HL-60 (cell line): ENCODE results near the gene SV2C.

Experiments
- DNase-seq, 2 experiments: peaks; one replicate each; pipeline ENCODE4 v3.0.0-alpha.2; 2010 to 2020; ENCODE audit warnings: low read depth in 1 of 2, low spot score in 1 of 2
- H3K27ac ChIP-seq: fragments of 250-450 bp; sonication (Bioruptor Pico); replicated peaks from 2 replicates; pipeline ENCODE4 v1.5.1; 2020; ENCODE audit warnings: mild to moderate bottlenecking, moderate library complexity
- H3K27me3 ChIP-seq: fragments of 250-450 bp; sonication (Bioruptor Pico); 2 replicates; pipeline ENCODE4 v1.5.1; 2021; ENCODE audit warnings: mild to moderate bottlenecking, moderate library complexity; ENCODE audit not compliant: insufficient read depth, poor library complexity, severe bottlenecking
- H3K4me3 ChIP-seq: replicated peaks from 2 replicates; pipeline ENCODE4 v1.5.1; 2011; ENCODE audit warnings: mild to moderate bottlenecking, control low read depth, low read length; ENCODE audit not compliant: insufficient read depth
- GABPA ChIP-seq: IDR thresholded peaks from 2 replicates; pipeline ENCODE4 v1.6.1; 2012; ENCODE audit warnings: low read depth
- POLR2AphosphoS5 ChIP-seq: IDR thresholded peaks from 2 replicates; pipeline ENCODE4 v1.6.1; 2012; ENCODE audit warnings: low read depth
- REST ChIP-seq: IDR thresholded peaks from 2 replicates; pipeline ENCODE4 v1.6.1; 2012; ENCODE audit warnings: low read depth; ENCODE audit not compliant: insufficient replicate concordance
- SPI1 ChIP-seq: IDR thresholded peaks from 2 replicates; pipeline ENCODE4 v1.6.1; 2012; ENCODE audit warnings: low read depth, mild to moderate bottlenecking, borderline replicate concordance
- TF ChIP-seq, protein P1 (sequence below): IDR thresholded peaks from one replicate; pipeline ENCODE4 v1.5.1; 2011; ENCODE audit warnings: low read length, control low read depth, inconsistent platforms; ENCODE audit not compliant: insufficient read depth

The SV2C gene

GRCh38 chr5:76271836-76272235 is 188.7 kb downstream of the SV2C start:
- no peak for TF ChIP-seq GABPA
- no peak for TF ChIP-seq REST
- TF ChIP-seq, protein P1, sequence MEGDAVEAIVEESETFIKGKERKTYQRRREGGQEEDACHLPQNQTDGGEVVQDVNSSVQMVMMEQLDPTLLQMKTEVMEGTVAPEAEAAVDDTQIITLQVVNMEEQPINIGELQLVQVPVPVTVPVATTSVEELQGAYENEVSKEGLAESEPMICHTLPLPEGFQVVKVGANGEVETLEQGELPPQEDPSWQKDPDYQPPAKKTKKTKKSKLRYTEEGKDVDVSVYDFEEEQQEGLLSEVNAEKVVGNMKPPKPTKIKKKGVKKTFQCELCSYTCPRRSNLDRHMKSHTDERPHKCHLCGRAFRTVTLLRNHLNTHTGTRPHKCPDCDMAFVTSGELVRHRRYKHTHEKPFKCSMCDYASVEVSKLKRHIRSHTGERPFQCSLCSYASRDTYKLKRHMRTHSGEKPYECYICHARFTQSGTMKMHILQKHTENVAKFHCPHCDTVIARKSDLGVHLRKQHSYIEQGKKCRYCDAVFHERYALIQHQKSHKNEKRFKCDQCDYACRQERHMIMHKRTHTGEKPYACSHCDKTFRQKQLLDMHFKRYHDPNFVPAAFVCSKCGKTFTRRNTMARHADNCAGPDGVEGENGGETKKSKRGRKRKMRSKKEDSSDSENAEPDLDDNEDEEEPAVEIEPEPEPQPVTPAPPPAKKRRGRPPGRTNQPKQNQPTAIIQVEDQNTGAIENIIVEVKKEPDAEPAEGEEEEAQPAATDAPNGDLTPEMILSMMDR = no peak
- no peak for DNase-seq
- Histone ChIP-seq H3K4me3 (no peak overlapping the region), H3K27me3 (no peaks in the 10 kb centered on the region), H3K27ac (no peak overlapping the region)

DNA sequence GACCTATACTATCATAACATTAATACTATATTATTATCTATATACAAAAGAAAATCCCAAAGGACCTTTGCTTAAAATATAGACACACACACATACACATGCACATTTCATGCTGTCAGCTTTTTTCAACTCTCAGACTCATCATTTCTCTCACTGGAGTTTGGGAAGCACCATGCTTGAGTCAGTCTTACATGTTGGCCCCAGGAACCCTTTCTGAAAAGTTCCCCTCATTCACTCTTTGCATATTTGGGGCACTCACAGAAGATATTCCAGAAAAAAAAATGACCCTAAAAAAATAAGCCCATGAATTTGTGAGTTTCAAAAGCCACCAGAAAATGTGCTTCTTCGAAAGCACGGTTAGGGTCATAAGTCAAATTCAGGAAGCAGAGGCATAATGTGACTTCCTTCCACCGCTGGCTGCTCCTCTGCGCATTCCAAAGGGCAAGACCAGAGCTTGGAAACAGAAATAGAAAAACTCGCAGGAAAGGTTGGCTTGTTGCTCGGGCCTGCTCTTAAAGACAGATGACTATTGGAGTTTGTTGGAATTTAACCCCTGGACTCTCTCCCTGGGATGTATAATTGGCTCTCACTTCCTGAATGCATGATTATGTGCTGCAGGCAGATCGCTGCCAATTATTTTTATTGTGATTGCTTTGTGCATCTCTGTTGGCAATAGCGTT is 190.2 kb downstream of the SV2C start:
- TF ChIP-seq, protein P1 = no peak
- TF ChIP-seq SPI1 (no peak), GABPA (no peak), POLR2AphosphoS5 (no peak), REST (no peak)

DNA sequence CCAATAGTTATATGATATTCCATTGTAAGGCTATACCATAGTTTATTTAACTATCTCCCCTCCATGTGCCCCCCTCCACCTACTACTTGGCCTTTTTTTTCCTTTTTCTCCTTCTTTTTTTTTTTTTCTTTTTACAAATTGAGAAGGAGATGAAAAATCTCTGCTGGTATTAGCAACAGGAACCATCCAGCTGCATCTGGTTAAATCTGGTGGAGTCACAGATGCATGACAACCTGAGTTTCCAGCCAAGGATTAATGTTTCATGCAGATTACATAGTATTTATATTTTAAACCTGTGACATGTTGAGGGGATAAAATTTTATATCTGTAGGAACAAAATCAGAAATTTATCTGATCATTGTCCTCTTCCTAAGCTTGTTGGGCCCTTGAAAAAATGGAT is 191.4 kb downstream of the SV2C start:
- Histone ChIP-seq H3K27me3 (no peaks in the 10 kb centered on the region), H3K27ac (no peak overlapping the region), H3K4me3 (no peak overlapping the region)
- DNase-seq = no peak
- no peak for TF ChIP-seq GABPA

More for the DNA sequence above, 190.2 kb downstream of the SV2C start:
- Histone ChIP-seq H3K4me3 (no peak overlapping the region), H3K27me3 (no peaks in the 10 kb centered on the region), H3K27ac (no peak overlapping the region)
- DNase-seq = no peak

- no peak overlapping the region for H3K27ac ChIP-seq
- TF ChIP-seq, protein P1 = no peak
- TF ChIP-seq REST (no peak), POLR2AphosphoS5 (no peak)
- no peak overlapping the region for H3K4me3 ChIP-seq
- DNase-seq = no peak
- no peaks in the 10 kb centered on the region for H3K27me3 ChIP-seq
Observed at GRCh38 chr5:76277736-76278135, 194.6 kb downstream of the SV2C start.
